Measurements from ENCODE around the gene CADM4. TPM values are rescaled to one million over a fixed set of nuclear protein-coding genes. Genes with fewer than 3 reads are reported as not detected.

The CADM4 gene
- total RNA-seq, 1 experiment from 2014 or later: 17.5 TPM

- BruUV-seq (replicated peaks): no TSS peak
- CTCF ChIA-PET: interaction anchor here (0.6 kb wide), 1 partner anchor 87 kb away, joined by 12 read pairs; no protein-coding TSS in a partner anchor
- Mint-ChIP-seq H3K9me3 (ENCODE audit: low read depth, unreplicated experiment) (no peaks in the 10 kb centered on the region), H3K36me3 (ENCODE audit: insufficient read depth, unreplicated experiment) (peaks cover 35% of the 10 kb centered on the region), H3K27me3 (ENCODE audit: unreplicated experiment) (no peaks in the 10 kb centered on the region), H3K4me1 (ENCODE audit: low read depth, unreplicated experiment) (peaks cover 13% of the 10 kb centered on the region), H3K4me3 (ENCODE audit: low read depth, unreplicated experiment) (no peak overlapping the region), H3K27ac (ENCODE audit: unreplicated experiment) (no peak overlapping the region)
- no peak for DNase-seq
- intact Hi-C loops (cut with micrococcal nuclease; ENCODE audit: unreplicated experiment): no loop called here
- TF ChIP-seq, protein P1, sequence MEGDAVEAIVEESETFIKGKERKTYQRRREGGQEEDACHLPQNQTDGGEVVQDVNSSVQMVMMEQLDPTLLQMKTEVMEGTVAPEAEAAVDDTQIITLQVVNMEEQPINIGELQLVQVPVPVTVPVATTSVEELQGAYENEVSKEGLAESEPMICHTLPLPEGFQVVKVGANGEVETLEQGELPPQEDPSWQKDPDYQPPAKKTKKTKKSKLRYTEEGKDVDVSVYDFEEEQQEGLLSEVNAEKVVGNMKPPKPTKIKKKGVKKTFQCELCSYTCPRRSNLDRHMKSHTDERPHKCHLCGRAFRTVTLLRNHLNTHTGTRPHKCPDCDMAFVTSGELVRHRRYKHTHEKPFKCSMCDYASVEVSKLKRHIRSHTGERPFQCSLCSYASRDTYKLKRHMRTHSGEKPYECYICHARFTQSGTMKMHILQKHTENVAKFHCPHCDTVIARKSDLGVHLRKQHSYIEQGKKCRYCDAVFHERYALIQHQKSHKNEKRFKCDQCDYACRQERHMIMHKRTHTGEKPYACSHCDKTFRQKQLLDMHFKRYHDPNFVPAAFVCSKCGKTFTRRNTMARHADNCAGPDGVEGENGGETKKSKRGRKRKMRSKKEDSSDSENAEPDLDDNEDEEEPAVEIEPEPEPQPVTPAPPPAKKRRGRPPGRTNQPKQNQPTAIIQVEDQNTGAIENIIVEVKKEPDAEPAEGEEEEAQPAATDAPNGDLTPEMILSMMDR (IDR thresholded peaks at IDR 0.05; ENCODE audit: unreplicated experiment): no peak
These were observed 17.6 kb downstream of the CADM4 start for GRCh38 chr19:43622070-43622469.

GRCh38 chr19:43620061-43621001 lies 19.3 kb downstream of the CADM4 start:
- BruUV-seq (replicated peaks): no TSS peak
- Mint-ChIP-seq H3K27ac (ENCODE audit: unreplicated experiment) (peak overlapping the region; percentile 84), H3K9me3 (ENCODE audit: low read depth, unreplicated experiment) (no peaks in the 10 kb centered on the region), H3K27me3 (ENCODE audit: unreplicated experiment) (no peaks in the 10 kb centered on the region), H3K4me3 (ENCODE audit: low read depth, unreplicated experiment) (peak overlapping the region; percentile 94), H3K4me1 (ENCODE audit: low read depth, unreplicated experiment) (peaks cover 13% of the 10 kb centered on the region), H3K36me3 (ENCODE audit: insufficient read depth, unreplicated experiment) (peaks cover 30% of the 10 kb centered on the region)
- CTCF ChIA-PET: interaction anchor here (0.5 to 0.9 kb wide), 3 partner anchors 31 to 103 kb away, joined by 3 to 4 read pairs (median 3); no protein-coding TSS in a partner anchor
- no peak for DNase-seq
- intact Hi-C loops (cut with micrococcal nuclease; ENCODE audit: unreplicated experiment): no loop called here
- TF ChIP-seq, protein P1 (IDR thresholded peaks at IDR 0.05; ENCODE audit: unreplicated experiment): no peak

DNA sequence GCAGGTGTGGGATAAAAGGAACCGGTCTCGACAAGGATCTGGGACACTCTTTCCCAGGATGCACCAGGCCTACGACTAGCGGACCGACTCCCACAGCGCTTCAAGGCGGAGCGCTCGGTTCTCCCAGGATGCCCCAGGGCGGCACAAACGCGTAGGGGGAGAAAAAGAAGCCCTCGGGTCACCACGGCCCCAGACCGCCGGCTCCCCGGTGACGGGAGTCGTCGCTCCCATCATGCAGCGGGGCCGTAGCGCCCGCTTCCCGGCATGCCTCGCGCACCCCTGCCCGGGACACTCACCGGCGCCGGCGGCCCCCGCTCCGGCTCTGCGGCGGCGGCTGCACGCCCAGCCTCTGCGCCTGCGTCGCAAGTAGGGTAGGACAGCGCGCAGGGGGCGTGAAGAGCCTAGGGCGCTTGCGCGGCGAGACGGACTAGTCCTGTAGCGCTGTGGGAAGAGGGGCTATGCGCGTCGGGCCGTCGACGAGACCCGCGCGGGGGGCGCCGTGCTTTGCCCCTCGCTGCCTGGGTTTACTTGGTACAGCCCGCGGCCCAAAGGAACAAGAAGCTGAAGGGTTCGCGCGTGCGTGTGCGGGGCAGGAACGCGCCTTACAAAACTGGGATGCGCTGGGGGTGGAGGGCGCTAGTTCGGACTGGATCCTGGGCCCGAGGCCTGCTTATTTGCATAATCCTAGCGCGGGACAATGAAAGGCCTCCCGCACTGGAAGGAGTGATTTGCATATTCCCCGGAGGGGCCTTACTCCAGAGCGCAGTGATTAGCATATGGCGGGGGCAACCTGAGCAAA lies 20.2 kb downstream of the CADM4 start, which contains the start of gene ZNF428:
Gene ZNF428 (minus strand): TSS at position 368 of the 799 bp plus-strand sequence. CDS start 5,325 bp downstream, outside the sequence.
- Mint-ChIP-seq H3K36me3 (ENCODE audit: insufficient read depth, unreplicated experiment) (peaks cover 25% of the 10 kb centered on the region), H3K9me3 (ENCODE audit: low read depth, unreplicated experiment) (no peaks in the 10 kb centered on the region), H3K4me1 (ENCODE audit: low read depth, unreplicated experiment) (peaks cover 13% of the 10 kb centered on the region), H3K27me3 (ENCODE audit: unreplicated experiment) (no peaks in the 10 kb centered on the region), H3K27ac (ENCODE audit: unreplicated experiment) (peak within 1 kb of the TSS; percentile 84), H3K4me3 (ENCODE audit: low read depth, unreplicated experiment) (peak within 1 kb of the TSS; percentile 94)
- TF ChIP-seq, protein P1 (IDR thresholded peaks at IDR 0.05; ENCODE audit: unreplicated experiment): no peak
- TSS peak; percentile 73 for BruUV-seq (replicated peaks)
- CTCF ChIA-PET: interaction anchor here (0.5 kb wide), 1 partner anchor 104 kb away, joined by 3 read pairs; no protein-coding TSS in a partner anchor
- intact Hi-C loops (cut with micrococcal nuclease; ENCODE audit: unreplicated experiment): no loop called here
- DNase-seq: peak; percentile 85

DNA sequence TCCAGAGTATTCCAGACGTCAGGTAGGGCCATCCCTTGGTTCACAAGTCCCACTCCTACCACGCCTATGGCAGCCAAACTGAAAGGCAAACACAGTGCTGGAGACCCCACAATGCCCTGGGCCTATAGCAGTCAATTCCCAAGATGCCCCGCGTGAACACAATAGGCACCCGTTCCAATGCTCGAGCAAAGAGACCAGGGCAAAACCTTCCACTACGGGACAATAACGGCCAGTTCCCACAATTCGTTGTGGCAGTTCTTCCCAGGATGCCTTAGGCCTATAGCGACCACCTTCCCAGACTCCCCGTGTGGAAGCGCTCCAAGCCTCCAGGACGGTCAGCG lies 20.8 kb downstream of the CADM4 start:
- TF ChIP-seq, protein P1 (IDR thresholded peaks at IDR 0.05; ENCODE audit: unreplicated experiment): no peak
- TSS peak; percentile 69 for BruUV-seq (replicated peaks)
- Mint-ChIP-seq H3K36me3 (ENCODE audit: insufficient read depth, unreplicated experiment) (peaks cover 27% of the 10 kb centered on the region), H3K4me1 (ENCODE audit: low read depth, unreplicated experiment) (peaks cover 13% of the 10 kb centered on the region), H3K27ac (ENCODE audit: unreplicated experiment) (peak overlapping the region; percentile 84), H3K4me3 (ENCODE audit: low read depth, unreplicated experiment) (peak overlapping the region; percentile 94), H3K9me3 (ENCODE audit: low read depth, unreplicated experiment) (no peaks in the 10 kb centered on the region), H3K27me3 (ENCODE audit: unreplicated experiment) (no peaks in the 10 kb centered on the region)
- intact Hi-C loops (cut with micrococcal nuclease; ENCODE audit: unreplicated experiment): no loop called here
- CTCF ChIA-PET: interaction anchor here (0.7 kb wide), 1 partner anchor 90 kb away, joined by 6 read pairs; no protein-coding TSS in a partner anchor
- peak; percentile 41 for DNase-seq

Measured in Calu3 (cell line).